ENCODE measurements around the gene TMEM31.

The TMEM31 gene, protein sequence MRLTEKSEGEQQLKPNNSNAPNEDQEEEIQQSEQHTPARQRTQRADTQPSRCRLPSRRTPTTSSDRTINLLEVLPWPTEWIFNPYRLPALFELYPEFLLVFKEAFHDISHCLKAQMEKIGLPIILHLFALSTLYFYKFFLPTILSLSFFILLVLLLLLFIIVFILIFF

GRCh38 chrX:103710609-103711008 lies at the start of gene TMEM31:
Gene TMEM31, plus strand, starts transcription at chrX:103710909. Its CDS starts 1,350 bp downstream, at chrX:103712259.
- DNase-seq: no peak

GRCh38 chrX:103663981-103664762 lies 46.5 kb upstream of the TMEM31 start:
- no peak for DNase-seq

DNA sequence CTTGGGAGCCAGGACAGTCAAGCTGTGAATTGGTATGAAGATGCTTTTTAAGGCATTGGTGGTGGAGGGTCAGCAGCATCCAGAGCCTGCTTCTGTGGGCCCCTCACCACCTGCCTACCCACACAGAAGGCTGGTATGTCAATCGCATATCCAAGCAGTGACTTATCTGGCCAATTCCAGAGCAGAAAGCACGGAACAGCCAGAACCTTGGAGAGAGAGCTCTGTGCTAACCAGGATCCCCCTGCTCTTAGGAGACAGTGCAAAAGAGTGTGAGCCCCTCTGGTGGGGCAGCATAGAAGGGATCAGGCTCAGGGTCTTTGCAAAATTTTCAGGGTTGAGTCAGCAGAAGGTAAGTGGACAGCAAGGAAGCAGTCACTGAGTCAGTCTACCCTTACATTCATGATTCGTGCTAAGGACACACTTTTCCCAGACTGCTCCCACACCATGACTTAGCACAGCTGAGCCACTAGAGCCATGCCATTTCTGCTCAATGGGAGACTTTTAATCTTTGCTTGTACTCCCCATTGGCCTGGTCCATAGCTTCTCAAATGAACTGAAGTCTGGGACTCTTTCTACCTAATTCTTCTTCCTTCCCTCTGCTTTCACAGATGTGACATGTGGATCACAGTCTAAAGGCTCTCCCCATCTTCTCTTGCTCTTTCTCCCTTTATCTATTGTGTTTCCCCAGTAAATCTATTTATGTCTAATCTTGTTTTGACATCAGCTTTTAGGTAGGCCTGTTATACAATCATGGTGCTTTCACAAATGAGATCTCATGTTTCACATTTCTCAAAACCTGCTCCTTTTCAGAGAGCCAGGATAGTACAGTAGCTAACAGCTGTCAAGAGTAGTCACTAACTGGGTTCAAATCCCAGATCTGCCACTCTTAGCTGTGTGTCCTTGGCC lies 44.3 kb upstream of the TMEM31 start:
- DNase-seq: no peak

DNA sequence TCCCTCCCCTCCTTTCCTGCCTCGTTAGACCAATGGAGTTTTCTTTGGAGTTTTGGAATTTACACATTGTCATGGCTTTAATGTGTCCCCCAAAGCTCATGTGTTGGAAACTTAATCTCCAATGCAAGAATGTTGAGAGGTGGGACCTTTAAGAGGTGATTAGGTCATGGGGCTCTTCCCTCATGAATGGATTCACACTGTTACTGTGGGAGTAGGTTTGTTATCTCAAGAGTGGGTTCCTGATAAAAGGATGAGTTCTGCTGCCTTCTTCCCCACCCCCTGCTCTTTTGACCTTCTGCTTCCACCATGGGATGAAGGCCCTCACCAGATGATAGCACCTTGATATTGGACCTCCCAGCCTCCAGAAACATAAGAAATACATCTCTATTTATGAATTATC lies 41.0 kb upstream of the TMEM31 start:
- DNase-seq: no peak

DNA sequence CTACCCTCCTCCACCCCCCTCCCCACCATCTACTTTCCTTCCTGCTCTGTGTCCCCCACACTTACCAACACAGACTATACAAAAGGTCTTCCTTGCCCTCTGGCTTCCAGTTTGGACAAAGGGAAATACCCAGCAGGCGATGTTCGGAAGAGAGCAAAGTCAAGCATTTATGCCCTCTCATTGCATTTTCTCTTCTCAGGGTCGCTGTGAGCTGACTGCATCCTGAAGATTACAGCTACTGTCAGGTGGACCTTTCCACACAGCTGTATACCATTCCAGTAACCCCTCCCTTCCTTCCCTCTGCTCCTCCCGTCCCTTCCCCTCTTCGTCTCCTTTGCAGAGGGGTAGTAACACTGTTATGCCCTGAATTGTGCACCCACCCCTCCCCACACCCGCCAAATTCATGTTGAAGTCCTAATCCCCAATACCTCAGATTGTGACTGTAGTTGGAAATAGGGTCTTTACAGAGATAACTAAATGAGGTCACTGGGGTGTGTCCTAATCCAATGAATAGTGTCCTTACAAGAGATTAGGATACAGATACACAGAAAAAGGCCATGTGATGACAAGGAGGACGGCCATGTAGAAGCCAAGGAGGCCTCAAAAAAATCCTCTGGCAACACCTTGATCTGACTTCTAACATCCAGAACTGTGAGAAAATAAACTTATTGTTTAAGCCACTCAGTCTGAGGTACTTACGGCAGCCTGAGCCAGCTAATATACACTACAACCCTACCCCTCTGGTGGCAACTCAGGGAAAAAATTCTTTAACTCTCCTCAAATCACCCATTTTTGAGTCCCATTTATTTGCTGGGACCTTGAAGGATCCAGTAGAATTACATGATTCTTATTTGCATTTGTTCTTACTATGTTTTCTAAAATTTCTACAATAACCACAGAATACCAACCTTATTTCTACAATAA lies 35.9 kb upstream of the TMEM31 start:
- no peak for DNase-seq

GRCh38 chrX:103678199-103678993 lies 32.3 kb upstream of the TMEM31 start:
- DNase-seq: no peak

GRCh38 chrX:103681443-103681842 lies 29.3 kb upstream of the TMEM31 start:
- DNase-seq: no peak

DNA sequence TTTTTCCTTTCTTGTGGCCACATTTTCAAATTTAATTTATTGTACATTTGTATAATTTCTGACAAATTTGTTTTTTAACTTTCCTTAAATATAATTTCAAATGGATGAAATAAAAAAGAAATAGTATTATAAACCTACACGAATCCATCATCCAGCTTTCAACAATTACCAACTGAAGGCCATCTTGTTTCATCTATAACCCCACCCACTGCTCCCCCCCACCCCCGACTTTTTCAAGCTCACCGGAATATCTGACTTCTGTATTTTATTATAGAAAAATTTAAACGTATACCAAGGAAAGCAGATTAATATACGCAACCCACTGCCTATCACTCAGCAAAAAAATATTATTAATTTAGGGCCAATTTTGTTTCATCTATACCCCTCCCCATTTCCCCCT lies 25.3 kb upstream of the TMEM31 start:
- no peak for DNase-seq

DNA sequence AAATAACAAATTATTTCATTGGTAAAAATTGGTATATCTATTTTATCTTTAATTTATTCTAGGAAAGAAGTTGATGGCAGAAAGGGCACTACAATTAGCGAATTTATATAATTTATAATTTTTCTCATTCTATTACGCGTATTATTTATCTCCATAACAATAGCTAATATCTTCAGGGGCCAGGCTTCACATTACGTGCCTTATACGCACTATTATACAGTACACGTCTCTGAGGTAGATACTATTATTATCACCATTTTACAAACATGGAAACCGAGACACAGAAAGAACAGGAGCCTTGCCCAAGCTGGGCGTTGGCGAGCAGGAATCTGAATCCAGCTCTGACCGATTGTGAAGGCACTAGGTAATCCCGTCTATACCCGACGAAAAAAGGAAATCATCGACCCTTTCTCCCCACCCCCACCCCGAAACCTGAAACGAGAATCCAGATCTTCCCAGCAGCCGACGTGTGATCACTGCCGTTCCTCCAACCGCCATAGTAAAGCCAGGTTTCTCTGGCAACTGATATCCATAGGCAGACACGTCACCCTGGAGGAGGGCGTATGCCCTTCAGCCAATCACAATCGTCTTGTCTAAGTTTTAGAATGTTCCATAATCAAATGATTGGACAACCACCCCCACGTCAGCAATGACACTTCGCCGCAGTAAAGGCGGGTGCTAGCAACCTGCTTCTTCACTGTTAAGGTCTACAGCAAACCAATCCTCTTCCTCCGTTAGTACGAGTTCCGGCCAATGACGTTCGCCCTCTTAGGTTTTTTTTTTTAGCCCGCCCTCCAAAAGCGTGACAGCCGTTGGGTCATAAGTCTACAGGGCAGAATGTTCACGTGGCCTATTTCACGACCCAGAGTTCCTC lies 24.3 kb upstream of the TMEM31 start, which contains the start of gene MORF4L2:
MORF4L2 (minus strand) TSS at position 501 of the 874 bp plus-strand sequence. CDS start 9,672 bp downstream, outside the sequence.
- DNase-seq: peak; percentile 93 to 96

- peak; percentile 88 to 90 for DNase-seq
Measured at GRCh38 chrX:103687073-103687695, 23.5 kb upstream of the TMEM31 start.

DNA sequence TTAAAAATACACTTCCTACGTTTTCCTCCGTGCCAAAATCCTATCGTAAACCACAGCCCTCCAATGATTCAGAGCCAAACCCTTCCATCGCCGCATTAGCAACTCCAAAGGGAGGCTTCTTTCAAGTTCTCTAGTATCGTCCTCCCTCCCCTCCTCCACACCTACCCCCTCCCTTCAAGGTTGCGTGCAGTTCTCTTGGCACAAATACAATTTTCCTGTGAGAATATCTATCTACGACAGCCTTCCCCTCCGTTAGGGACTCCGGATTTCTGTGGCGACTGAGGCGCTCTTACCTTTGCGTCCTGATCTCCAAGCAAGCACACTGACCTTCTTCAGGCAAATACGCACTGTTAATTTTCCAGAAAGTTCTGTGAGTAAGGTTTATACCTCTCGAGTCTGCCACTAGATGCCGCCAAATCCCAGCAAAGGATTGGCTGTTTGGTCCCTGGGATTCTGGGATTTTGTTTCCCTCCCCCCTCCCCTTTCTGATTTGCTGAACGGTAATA lies 23.0 kb upstream of the TMEM31 start:
- DNase-seq: peak; percentile 62 to 64

GRCh38 chrX:103688946-103689345 lies 21.8 kb upstream of the TMEM31 start:
- peak in 1 of 2 donors; percentile 44 for DNase-seq

GRCh38 chrX:103691059-103691458 lies 19.6 kb upstream of the TMEM31 start:
- no peak for DNase-seq

- DNase-seq: no peak
Measured at GRCh38 chrX:103697687-103698086, 13.0 kb upstream of the TMEM31 start.

DNA sequence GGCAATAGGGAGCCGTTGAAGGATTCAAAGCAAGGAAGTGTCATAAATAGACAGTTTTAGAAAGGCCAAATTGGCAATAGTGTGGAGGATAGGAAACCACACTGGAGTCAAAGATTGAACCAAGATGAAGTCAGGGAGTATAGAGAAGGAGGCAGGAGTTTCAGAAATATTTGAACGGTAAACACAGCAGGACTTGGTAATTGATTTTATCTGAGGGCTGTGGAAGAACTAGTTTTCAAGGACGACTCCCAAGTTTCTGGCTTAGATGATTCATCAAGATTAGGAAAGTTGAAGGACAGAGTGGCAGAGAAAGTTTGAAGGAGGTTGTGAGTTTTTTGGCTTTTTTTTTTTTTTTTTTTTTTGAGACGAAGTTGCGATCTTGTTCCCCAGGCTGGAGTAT lies 11.5 kb upstream of the TMEM31 start:
- no peak for DNase-seq

DNA sequence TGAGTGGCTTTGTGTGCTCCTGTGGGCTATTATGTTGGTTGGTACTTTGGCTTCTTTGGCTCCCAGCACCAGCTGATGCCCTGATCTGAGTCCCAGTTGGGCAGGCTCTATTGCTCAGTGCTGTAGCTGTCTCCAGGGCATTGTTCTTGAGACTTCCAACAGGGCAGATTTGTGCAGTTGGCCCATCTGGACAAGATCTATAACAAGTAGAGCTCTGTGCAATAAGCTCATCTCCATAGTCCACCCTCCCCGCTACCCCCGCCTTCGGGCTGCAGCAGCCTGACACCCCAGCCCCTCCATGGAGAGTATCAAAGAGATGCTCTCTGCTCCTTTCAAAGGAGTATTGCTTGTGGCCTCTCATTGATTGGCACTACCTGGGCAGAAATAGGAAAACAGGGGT lies 5.8 kb upstream of the TMEM31 start:
- DNase-seq: no peak

GRCh38 chrX:103716962-103717361 lies 6.3 kb downstream of the TMEM31 start:
- DNase-seq: no peak

- no peak for DNase-seq
Measured at GRCh38 chrX:103718120-103718519, 7.4 kb downstream of the TMEM31 start.

- DNase-seq: no peak
Measured at GRCh38 chrX:103722505-103722904, 11.8 kb downstream of the TMEM31 start.

GRCh38 chrX:103726477-103726876 lies 15.8 kb downstream of the TMEM31 start:
- DNase-seq: no peak

All from CD4-positive, alpha-beta T cell treated with Interleukin-1 beta for 1 hour (primary cell).